Measurements from ENCODE around the gene NOTCH2.

NOTCH2 gene

DNA sequence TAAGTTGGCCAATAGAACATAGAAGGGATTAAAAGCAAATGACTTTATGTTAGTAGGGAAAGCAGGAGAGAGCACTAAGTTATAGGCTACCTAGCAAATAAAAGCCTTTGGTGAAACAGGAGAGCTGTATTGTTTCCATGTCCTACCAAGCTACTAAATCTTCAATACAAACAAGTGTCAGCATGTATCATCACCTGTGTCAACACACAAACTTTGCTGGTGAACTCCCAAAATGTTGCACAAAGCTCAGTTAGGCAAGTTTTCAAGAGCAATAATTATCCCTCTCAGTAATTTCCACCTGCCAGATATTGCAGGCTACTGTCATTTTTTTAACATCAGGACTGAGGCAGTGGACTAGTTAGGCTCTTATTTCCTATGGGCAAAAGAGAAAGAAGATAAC lies 95.4 kb downstream of the NOTCH2 start:
- DNase-seq (ENCODE audit: low spot score): no peak

DNA sequence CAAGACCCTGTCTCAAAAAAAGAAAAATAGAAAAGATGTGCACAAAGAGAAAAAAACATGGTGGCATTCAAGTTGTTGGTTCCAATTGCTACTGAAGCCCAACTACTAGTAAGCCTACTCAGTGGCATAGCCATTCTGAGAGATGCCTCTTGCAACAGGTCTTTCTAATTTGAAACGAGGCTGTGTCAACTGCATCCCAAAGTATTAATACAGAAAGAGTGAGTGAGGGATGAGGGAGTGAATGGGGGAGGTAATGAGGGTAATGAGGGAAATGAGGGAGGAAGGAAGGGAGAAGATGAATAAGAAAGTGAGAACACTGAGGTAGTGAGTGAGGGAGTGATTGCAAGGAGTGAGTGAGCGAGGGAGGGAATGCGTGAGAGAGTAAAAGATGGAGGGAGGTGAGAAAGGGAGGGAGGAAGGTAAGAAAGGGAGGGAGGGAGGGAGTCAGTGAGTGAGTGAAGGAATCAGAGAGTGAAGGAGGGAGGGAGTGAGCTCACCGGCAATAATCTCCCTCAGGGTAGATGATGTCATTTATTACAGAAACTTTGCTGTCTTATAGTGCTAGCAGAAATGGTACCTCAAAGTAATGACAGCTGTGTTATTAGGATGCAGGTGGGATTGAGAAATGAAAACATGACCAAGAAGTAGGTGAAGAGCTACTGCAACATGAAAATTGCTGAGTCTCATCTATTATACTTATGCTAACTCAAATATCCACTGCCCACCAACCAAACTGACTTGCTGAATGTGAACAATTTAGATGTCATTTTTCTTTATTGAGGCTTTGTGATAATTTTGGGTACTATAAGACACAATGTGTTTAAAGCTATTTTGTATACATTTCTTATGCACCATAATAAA lies 97.5 kb downstream of the NOTCH2 start:
- no peak for DNase-seq (ENCODE audit: low spot score)

DNA sequence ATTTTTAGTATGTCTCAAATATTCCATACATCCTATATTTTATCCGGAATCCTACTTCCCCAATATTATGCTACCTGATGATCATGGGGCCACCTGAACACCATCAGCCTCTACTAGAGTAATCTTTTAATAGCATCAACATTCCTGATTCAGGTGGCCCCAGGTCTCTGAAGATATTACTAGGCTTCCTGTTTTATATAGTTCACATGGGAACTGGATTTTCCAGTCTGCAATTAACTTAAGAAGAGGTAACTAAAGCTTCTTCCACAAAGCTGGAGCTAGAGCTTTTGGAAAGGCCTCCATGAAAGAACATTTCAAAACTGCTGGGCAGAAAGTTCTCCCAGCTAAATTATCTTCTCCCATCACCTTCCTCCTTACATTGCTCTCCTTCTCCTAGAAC lies 100.9 kb downstream of the NOTCH2 start:
- no peak for DNase-seq (ENCODE audit: low spot score)

DNA sequence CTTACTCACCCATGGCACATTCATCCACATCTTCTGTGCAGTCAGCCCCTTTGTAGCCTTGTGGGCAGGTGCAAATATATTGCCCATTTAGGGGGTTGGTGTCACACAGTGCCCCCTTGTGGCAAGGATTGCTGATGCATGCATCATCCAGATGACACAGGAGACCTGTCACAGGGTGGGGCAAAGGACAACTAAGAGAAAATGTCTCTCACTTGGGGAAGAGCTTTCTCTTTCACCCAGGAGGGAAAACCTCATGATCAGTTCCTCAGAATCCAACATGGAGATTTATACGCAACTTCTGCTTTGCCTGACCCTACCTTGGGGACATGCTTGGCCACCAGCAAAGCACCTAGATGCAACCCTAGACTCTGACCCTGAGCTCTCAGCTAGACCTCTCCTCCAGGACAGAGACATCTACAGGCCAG lies 101.4 kb downstream of the NOTCH2 start:
- DNase-seq (ENCODE audit: low spot score): peak; percentile 39

DNA sequence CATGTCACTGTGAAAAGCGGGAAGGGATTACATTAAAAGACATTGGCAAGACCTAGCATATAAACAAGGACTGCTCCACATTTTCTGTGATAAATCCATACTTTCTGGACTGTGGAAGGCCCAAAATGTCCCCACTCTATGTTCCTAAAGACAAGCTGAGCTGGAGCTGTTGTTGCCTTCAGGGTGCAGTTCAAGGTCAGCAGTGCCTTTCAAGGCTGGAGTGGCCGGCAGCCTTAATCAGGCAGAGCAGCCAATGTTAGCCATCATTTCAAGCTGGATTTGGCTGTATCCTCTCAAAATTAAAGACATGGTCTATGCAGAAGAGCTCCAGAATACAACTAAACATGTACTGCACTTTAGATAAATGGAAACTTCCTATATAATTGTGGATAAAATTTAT lies 102.8 kb downstream of the NOTCH2 start:
- no peak for DNase-seq (ENCODE audit: low spot score)

DNA sequence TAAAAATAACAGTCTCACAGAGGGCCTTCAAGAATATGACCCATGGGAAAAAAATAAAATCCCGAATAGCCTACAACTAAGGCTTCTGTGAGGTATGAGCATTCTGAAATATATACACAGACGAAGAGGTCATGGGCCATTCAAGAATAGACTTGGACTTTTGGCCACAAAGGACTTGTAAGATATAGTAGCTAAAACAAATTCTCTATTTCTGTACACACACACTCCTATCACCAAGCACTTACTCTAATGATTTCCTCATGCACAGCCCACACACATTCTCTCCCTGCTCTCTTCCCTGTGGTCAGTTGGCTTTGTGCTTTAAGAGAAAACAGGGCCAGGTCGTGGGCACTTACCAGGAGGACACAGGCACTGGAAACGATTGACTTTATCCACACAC lies 103.4 kb downstream of the NOTCH2 start:
- peak; percentile 24 for DNase-seq (ENCODE audit: low spot score)

DNA sequence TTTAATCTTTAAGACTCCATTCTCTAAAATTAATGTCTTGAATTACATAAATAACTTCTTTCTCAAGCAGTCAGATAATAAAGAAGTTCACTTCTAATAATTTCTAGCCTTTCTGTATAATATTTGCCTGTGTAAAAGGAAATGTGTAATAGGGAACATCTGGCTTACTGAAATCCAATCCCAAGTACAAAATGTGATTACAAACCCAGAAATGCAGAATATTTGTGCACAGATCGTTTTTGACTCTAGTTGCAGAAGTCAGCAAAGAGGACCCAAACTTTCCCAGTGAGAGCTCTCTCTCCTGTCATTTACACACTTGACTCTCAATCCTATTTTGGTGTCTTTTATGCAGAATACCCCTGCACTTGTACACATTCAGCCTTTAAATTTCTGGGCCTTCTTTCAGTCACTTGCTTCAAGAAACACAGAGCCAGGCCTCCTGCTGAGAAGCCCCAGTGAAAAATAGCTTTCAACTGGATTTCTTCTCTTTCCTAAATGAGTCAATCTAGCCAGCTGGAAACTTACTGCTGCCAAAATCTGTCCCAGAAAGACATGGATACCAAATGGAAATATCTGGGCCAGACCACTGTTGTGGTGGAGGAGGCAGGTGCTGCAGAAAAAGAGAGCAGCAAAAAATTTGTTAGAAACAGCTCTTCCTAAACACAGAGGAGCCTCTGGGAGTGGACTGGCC lies 104.6 kb downstream of the NOTCH2 start:
- peak; percentile 34 for DNase-seq (ENCODE audit: low spot score)

DNA sequence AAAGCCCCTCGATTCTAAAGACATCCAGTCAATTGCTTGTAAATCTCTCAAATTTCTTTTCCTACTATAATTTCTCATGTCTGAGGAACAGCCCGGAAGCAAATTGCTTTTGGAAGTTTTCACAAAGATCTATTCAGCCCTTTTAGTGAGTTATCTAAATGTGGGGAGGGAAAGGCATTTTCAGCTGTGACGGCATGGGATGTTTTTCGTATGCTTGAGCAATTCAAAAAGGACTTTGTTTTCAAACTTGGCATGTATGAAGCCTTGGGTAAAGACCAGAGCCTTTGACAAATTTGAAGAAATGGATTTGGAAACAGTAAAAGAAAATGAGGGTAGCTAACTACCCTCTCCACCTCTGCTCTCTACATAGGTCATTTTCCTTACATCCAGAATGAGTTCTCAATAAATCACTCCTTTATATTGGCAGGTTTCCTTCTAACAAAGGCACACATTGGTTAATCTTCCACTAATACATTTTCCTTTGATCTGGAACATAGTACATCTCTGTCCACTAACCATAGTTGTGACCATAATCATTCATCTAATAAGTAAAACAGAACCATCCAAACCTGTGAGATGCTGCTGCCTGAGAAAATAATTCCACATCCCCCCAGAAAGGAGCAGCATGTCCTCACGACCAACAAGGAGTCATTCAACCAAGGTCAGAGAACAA lies 107.0 kb downstream of the NOTCH2 start:
- no peak for DNase-seq (ENCODE audit: low spot score)

DNA sequence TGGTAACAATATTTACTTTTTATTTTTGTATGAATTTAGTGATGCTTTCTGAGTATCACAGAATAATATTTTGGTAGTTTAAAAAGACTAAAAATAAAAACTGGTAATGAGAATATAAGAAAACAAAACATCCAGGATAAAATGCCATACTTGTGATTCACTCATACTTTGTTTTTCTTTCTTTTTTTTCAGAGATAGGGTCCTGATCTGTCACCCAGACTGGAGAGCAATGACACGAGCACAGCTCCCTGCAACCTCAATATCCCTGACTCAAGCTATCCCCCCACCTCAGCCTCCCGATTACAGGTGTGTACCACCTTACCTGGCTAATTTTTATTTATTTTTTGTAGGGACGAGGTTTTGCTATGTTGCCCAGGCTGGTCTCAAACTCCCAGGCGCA lies 109.0 kb downstream of the NOTCH2 start:
- no peak for DNase-seq (ENCODE audit: low spot score)

DNA sequence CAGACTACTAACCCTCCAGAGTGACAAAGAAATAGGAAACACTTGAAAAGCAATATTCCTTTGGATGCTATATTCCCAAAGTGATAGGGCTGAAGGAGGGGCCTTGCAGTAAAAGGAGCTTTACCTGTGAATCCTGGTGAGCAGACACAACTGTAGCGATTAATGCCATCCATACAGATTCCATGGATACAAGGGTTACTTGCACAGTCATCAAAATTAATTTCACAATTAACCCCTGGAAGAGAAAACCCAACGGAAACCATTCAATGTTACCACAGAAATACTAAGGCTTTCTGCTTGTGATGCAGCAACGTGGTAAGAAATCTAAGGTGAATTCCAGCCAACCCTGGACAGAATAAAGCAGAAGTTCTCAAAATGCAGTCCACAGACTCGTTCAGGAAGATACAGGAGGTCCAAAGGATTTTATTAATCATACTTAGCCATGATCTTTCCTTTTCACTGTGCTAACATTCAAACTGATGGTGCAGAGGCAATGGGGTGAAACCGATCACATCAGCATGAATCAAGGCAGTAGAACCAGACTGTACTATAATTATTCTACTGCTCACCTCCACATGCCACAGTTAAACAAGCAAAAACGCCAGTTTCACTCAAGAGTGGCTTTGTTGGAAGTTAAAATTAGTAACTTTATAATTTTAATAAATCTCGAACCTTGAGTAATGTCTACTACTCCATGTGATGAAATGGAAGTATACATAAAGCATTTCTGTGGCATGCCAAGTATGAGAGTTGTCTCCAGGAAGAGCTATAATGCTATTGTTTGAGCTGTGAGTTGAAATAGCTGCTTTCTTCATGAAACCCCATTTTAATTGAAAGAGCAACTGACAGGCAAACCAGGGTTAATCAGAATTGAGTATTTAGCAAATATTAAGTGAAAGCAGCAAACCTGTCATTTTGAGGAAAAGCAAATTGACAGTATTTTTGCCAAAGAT lies 109.9 kb downstream of the NOTCH2 start:
- DNase-seq (ENCODE audit: low spot score): no peak

DNA sequence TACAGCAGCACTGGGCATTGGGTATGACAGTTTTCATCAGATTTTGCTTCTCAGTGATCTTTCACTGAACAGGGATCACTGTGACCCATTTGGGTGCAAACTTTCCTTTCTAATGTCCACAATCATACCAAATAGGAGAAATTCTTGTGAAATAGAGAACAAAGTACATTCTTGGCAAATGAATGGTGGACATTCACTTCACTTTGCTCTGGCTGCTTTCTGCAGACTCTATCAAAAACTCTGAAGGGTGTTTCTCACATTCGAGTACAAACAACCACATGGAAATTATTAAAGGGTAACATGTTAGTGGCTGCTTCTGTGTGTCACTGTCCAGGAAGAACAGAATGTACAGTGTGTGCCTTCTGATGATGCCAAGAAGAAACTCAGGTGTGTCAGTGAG lies 111.2 kb downstream of the NOTCH2 start:
- DNase-seq (ENCODE audit: low spot score): no peak

DNA sequence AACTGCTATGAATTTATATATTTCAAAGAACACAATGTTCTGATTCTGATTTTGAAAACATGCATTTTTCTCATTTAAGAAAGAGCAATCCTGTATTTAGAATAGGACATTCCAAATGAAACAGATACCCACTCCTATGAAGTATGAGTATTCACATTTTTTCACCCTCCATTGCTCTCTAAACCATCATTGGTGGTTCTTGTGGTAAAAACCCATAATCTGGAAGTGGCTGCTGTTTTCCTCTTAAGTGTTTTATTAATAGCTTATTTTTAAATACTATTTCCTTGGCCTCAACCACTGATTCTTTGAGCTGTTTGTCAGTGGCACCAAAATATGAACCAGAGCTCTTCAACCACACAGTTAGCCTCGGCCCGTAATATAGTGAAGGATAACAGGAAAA lies 113.2 kb downstream of the NOTCH2 start:
- no peak for DNase-seq (ENCODE audit: low spot score)

DNA sequence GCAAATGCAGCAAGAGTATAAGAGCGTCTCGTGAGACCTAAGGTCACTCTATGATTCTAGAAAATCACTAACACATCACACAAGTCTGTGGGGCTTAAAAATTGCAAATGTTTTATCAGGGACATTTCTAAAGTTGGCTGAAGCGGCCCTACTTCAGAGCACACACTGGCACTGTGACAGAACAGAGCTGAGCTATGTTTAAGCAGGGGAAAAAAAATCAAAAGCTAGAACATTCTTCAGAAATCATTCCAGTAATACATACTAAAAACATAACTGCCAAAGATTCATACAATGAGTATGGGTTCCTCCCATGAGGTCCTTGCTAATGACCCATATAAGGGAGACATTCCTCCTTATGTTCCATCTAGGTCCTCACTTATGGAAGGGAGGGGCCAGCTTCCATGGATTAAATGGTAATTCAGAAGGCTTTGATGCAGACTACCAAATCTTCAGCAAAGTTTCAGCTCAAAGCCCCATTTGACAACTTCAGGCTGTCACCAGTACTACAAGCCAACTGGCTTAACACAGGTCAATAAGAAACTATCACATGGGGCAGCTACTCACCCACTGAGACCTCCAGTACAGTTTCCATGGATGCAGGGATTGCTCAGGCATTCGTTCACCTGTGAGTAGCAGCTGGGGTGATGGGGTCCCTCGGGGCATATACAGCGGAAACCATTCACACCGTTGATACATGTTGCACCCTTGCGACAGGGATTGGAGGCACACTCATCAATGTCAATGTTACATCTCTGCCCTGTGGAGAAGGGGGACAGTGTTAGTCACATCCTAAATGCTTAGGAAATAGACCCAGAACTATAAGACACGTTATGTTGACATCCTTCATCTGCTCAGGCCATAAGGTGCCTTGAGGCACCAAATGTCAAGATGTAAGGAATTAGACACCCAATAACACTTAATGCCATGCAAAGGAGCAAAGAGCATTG lies 114.7 kb downstream of the NOTCH2 start:
- DNase-seq (ENCODE audit: low spot score): no peak

DNA sequence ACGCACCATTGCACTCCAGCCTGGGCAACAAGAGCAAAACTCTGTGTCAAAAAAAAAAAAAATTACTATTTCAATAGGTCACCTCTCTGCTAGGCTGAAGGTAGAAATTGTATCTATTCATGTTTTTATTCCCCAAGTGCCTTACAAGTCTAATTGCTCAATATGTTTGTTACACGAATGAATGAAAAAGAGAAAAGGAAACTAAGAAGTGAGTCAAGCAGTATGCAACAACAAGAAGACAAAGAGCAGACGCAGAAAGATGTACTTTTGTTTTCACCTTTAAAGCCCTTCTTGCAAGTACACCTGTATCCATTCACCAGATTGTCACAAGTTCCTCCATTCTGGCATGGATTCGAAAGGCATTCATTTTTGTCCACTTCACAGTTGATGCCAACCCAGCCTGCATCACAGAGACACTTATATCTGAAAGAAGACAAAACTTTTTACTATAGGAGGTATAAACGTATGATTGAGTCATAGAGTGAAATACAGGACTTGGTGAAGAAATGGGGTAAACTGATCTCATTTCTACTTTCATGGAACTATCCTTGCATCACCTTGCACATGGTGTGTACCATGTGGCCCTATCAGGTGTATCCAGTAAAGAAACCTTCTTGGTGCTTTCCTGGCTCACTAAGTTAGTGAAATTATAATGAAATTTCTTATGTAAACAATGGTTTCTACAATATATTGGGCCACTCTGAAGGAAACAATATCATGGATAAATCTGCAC lies 116.0 kb downstream of the NOTCH2 start:
- no peak for DNase-seq (ENCODE audit: low spot score)

DNA sequence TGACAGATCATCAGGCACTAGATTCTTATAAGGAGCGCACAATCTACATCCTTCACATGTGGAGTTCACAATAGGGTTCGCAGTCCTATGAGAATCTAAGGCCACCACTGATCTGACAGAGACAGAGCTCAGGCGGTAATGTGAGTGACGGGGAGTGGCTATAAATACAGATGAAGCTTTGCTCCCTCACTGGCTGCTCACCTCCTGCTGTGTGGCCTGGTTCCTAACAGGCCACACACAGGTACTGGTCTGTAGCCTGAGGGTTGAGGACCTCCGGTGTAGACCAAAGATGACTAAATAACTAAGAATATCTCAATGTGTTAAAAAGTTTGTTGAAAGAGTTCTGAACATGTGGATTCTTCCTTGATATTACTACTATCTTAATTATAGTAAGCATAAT lies 117.0 kb downstream of the NOTCH2 start:
- no peak for DNase-seq (ENCODE audit: low spot score)

DNA sequence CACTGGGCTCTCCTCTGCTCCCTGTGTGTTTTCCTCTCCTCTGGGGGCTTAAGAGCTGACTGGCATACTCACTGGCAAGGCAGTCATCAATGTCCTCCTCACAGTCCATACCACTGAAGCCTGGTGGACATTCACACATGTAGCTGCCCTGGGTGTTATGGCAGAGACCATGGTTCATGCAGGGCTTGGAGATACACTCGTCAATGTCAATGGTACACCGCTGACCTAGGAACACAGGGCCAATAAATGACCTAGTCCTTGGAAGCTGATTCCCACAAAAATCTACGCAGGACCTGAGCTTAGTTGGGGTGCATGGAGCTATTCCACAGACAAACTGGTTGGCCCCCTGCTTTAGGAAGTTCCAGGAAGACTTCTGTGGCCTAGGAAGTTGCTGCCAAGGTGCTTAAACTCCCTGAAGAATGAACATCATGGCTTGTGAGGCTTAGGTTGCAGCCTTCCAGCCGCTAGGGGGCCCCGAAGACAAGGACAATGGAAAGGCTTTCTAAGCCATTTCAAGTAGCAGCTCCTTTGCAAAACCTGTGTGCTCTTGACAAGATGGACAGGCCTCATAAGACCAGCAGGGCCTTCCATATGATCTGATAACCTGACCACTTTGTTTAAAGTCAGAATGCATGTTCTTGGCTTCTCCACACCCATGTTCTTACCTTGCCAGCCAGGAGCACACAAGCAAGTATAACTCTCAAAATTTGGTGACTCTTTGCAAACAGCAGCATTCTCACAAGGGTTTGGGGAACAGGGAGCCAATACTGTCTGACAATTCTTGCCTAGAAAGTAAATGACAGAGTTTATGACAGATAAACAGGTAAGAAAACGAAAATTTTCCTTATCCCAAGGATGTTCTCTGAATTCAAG lies 120.9 kb downstream of the NOTCH2 start:
- DNase-seq (ENCODE audit: low spot score): peak; percentile 72

DNA sequence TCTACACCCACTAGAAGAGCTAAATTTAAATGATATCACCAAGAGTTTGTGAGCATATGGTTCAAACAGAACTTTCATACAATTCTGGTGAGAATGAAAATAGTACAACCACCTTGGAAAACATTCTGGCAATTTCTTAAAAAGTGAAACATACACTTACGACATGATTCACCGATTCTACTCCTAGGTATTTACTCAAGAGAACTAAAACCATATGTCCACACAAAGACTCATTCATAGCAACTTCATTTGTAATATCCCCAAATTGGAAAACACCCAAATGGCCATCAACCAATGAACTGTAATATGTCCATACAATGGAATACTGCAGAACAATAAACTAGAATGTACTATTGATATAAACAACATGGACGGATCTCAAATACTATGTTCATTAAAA lies 122.0 kb downstream of the NOTCH2 start:
- DNase-seq (ENCODE audit: low spot score): peak; percentile 30

DNA sequence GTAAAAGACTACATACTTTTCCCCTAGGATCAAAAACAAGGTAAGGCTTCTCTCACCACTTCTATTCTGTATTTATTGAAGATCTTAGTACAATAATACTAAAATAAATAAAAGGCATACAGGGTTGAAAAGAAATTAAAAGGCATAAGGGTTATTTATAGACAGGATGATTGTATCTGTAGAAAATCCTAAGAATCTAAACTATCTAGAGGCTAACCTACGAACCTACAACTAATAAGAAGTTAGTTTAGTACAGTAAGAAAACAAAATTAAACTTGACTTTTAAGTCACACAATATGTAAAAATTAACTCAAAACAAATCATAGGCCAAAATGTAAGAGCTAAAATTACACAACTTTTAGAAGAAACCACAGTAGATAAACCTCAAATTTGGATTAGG lies 122.7 kb downstream of the NOTCH2 start:
- DNase-seq (ENCODE audit: low spot score): no peak

DNA sequence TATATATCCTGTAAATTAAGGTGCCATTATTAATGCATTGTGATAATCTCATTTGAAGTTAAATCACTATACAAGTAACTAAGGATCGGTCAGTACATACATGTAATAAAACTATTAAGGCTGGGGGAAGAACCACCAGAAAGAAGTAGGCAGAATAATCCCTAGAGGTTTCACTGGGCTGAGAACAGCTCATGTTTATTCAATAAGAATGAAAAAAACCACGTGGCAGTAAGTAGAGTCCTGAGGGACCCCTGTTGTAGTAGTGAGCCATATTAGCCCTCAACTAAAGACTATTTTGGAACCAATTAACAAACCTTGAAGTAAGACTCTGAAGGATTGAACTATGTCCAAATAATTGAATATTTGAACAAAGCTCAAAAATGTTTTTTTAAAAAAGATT lies 126.2 kb downstream of the NOTCH2 start:
- no peak for DNase-seq (ENCODE audit: low spot score)
